Measurements from ENCODE around the gene FBXW7.

GRCh38 chr4:152522245-152522644, 13.6 kb downstream of the FBXW7 start:
- no peak for TF ChIP-seq TAF1 (IDR thresholded peaks at IDR 0.05; ENCODE audit: borderline replicate concordance, insufficient read depth, low read length)
- no peak for TF ChIP-seq REST (IDR thresholded peaks at IDR 0.05; ENCODE audit: insufficient read depth in 1 of 2, low read depth in 2 of 2, low read length in 2 of 2)

Data from PFSK-1 (cell line).